ENCODE results near the gene SASH1. TPM values are rescaled to one million over a fixed set of nuclear protein-coding genes. Genes with fewer than 3 reads are reported as not detected.

Gene SASH1
- total RNA-seq, 1 donor from 2014 or later = 61.3 TPM

DNA sequence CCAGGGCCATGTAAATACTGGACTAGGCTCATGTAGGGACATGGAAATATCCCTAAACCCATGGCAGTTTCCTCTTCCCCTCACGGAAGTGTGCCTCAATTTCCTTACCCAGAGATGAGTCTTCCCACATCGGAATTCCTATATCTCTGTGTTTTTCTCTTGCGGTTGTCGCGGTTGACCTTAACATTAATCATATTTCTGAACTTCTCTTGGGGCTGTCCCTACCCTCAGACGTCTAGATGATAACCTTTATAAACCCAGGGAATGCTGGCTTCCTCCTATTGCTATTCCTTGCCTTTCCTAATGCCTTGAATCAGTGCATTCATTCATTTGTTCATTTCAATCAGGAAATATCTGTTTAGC is 160.1 kb downstream of the SASH1 start:
- Mint-ChIP-seq H3K4me3 (no peak overlapping the region), H3K36me3 (peaks cover 21% of the 10 kb centered on the region), H3K27ac (no peak overlapping the region), H3K9me3 (peaks cover 4% of the 10 kb centered on the region), H3K4me1 (ENCODE audit: unreplicated experiment) (peaks cover 31% of the 10 kb centered on the region), H3K27me3 (no peaks in the 10 kb centered on the region)
- TF ChIP-seq, protein P1, sequence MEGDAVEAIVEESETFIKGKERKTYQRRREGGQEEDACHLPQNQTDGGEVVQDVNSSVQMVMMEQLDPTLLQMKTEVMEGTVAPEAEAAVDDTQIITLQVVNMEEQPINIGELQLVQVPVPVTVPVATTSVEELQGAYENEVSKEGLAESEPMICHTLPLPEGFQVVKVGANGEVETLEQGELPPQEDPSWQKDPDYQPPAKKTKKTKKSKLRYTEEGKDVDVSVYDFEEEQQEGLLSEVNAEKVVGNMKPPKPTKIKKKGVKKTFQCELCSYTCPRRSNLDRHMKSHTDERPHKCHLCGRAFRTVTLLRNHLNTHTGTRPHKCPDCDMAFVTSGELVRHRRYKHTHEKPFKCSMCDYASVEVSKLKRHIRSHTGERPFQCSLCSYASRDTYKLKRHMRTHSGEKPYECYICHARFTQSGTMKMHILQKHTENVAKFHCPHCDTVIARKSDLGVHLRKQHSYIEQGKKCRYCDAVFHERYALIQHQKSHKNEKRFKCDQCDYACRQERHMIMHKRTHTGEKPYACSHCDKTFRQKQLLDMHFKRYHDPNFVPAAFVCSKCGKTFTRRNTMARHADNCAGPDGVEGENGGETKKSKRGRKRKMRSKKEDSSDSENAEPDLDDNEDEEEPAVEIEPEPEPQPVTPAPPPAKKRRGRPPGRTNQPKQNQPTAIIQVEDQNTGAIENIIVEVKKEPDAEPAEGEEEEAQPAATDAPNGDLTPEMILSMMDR (conservative IDR thresholded peaks at IDR 0.05) = no peak
- no peak for DNase-seq (ENCODE audit: extremely low spot score, unreplicated experiment)

DNA sequence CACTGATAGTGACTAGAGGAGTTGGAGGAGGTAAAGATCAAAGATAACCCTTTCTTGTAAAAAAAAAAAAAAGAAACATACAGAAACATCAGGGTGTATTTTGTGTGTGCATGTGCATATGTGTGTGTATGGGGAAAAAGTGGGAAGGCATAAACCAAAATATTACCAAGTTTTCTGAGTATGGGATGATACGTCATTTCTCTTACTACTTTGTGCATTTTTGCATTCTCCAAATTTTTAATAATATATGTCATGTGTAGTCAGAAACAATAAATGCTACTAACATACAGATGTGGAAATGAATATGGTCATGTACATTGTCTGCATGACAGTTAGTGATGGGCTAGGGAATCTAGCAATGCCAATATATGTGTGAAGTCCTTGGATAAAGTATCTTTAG is 161.1 kb downstream of the SASH1 start:
- Mint-ChIP-seq H3K36me3 (peaks cover 20% of the 10 kb centered on the region), H3K9me3 (peaks cover 4% of the 10 kb centered on the region), H3K4me3 (no peak overlapping the region), H3K27me3 (no peaks in the 10 kb centered on the region), H3K27ac (no peak overlapping the region), H3K4me1 (ENCODE audit: unreplicated experiment) (peaks cover 39% of the 10 kb centered on the region)
- TF ChIP-seq, protein P1 (conservative IDR thresholded peaks at IDR 0.05) = no peak
- DNase-seq (ENCODE audit: extremely low spot score, unreplicated experiment) = no peak

DNA sequence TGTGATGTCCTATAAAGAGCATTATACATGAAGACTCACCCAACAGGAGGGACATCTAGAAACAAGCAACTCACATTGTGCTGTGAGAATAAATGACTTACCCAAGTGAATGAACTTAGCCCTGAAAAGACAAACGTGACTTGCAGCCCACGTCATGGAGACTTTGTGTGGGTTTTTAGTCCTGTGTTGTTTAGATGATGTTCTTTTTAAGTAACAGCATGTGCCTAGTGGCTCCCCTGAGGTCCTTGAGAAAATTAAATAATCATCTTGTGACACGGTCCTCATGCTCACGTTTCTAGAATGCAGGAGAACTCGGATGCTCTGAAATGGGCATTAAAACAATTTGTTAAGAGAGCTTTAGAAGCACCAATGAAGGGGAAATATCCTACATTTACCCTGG is 165.1 kb downstream of the SASH1 start:
- DNase-seq (ENCODE audit: extremely low spot score, unreplicated experiment) = no peak
- H3K27me3 Mint-ChIP-seq = no peaks in the 10 kb centered on the region
- H3K4me1 Mint-ChIP-seq (ENCODE audit: unreplicated experiment) = peaks cover 31% of the 10 kb centered on the region
- H3K9me3 Mint-ChIP-seq = no peaks in the 10 kb centered on the region
- TF ChIP-seq, protein P1 (conservative IDR thresholded peaks at IDR 0.05) = no peak
- H3K4me3 Mint-ChIP-seq = peak overlapping the region; percentile 85
- H3K27ac Mint-ChIP-seq = peak overlapping the region; percentile 56
- peaks cover 5% of the 10 kb centered on the region for H3K36me3 Mint-ChIP-seq

DNA sequence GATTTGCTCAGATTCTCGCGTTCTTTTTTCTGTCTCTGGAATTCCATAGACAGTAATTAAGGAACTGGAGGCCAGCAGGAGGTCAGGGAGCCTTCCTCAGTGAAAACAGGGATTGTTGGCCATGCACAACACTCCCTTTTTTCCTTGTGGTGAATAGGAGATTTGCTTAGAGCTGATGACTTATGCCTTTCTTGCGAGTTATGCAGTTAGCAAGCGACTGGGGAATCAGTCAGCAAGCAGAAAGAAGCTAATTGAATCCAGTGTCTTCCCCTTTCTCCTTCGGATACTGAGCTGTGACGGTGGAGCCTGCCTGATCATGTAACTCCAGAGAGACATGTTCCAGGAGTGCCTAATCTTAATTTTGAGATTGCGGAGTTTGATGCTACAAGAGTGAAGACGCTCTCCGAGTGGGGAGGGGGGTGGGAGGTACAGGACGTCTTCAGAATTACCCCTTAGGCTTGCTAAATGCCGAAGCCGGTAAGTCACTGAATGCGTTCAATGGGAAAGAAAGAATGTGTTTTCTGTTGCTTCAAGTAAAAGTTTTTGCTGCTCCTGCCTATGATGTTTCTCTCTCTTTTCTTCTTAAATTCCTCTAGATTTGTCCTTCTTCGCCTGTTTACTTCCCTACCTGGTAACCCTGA is 165.9 kb downstream of the SASH1 start:
- DNase-seq (ENCODE audit: extremely low spot score, unreplicated experiment) = no peak
- no peaks in the 10 kb centered on the region for H3K27me3 Mint-ChIP-seq
- peak overlapping the region; percentile 56 for H3K27ac Mint-ChIP-seq
- TF ChIP-seq, protein P1 (conservative IDR thresholded peaks at IDR 0.05) = peak; percentile 54
- no peaks in the 10 kb centered on the region for H3K9me3 Mint-ChIP-seq
- peaks cover 12% of the 10 kb centered on the region for H3K36me3 Mint-ChIP-seq
- H3K4me1 Mint-ChIP-seq (ENCODE audit: unreplicated experiment) = peaks cover 37% of the 10 kb centered on the region
- H3K4me3 Mint-ChIP-seq = peak overlapping the region; percentile 85

DNA sequence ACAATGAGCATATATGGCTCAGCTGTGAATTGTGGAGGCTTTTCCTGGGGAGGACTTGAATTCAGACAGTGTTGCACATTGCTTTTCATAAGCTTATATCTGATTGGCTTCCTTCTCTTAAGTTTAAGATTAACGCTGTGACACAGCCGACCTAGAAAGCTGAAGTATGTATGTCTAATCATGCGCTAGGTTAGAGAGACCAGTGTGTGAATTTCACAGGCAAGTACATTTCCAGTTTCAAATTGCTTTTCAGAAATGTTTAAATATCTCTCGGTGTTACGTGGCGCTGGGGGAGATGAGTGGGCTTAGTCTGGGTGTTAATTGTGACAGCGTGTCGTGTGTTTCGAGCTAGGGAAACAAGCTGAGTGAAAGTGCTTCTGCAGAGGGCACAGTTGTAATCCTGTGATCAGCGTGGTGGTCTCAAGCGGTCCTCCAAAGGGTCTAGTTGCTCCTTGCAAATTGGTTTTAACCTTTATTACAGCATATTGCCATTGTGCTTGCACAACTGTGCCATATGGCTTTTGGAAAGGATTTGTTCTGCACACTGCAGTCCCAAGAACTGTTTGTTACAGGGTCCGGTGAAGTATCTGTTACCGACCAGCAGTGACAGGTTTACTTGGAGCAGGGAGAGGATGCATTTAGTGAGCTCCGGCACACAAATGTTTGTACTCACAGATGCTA is 166.6 kb downstream of the SASH1 start:
- TF ChIP-seq, protein P1 (conservative IDR thresholded peaks at IDR 0.05) = no peak
- no peaks in the 10 kb centered on the region for H3K9me3 Mint-ChIP-seq
- peaks cover 17% of the 10 kb centered on the region for H3K36me3 Mint-ChIP-seq
- peak overlapping the region; percentile 56 for H3K27ac Mint-ChIP-seq
- no peaks in the 10 kb centered on the region for H3K27me3 Mint-ChIP-seq
- H3K4me3 Mint-ChIP-seq = peak overlapping the region; percentile 85
- H3K4me1 Mint-ChIP-seq (ENCODE audit: unreplicated experiment) = peaks cover 40% of the 10 kb centered on the region
- no peak for DNase-seq (ENCODE audit: extremely low spot score, unreplicated experiment)

Measured in type B pancreatic cell (in vitro differentiated cells).